GM12878 (cell line): ENCODE data around the gene HAS3. TPM values are rescaled to one million over a fixed set of nuclear protein-coding genes. Genes with fewer than 3 reads are reported as not detected.

Experiments used
- BACH1 ChIP-seq: fragments of 450-650 bp; IDR thresholded peaks from 2 replicates; pipeline ENCODE4 v1.6.1; 2017; ENCODE audit warnings: mild to moderate bottlenecking, borderline replicate concordance
- BHLHE40 ChIP-seq, 2 experiments: fragments of 450-650 bp in 1 of 2; IDR thresholded peaks; 2 replicates each; pipeline ENCODE4 v1.6.1; 2011 to 2017; ENCODE audit warnings: low read depth in 2 of 2, borderline replicate concordance in 1 of 2, improper control_type of control experiment in 1 of 2, low read length in 1 of 2, mild to moderate bottlenecking in 1 of 2
- BRCA1 ChIP-seq: IDR thresholded peaks from 2 replicates; pipeline ENCODE4 v1.6.1; 2011; ENCODE audit warnings: low read depth, low read length, improper control_type of control experiment
- CBFB ChIP-seq: IDR thresholded peaks from 2 replicates; pipeline ENCODE4 v1.6.1; 2016; ENCODE audit warnings: antibody characterized with exemption, low read depth
- CEBPB ChIP-seq, 2 experiments: fragments of 150-350 bp in 1 of 2; IDR thresholded peaks; 2 replicates each; pipeline ENCODE4 v1.6.1; 2012 to 2014; ENCODE audit warnings: low read depth in 2 of 2, low read length in 2 of 2, borderline replicate concordance in 1 of 2, inconsistent platforms in 1 of 2
- EZH2 ChIP-seq: IDR thresholded peaks from 2 replicates; pipeline ENCODE4 v1.6.1; 2012; ENCODE audit warnings: low read depth, mild to moderate bottlenecking, control low read depth, inconsistent platforms, low read length, borderline replicate concordance; ENCODE audit not compliant: control insufficient read depth
- HDAC2 ChIP-seq: fragments of 200-600 bp; sonication (generic); IDR thresholded peaks from 2 replicates; pipeline ENCODE4 v1.6.1; 2017
- IKZF2 ChIP-seq, 2 experiments: fragments of 450-650 bp; IDR thresholded peaks; 2 replicates each; pipeline ENCODE4 v1.6.1; 2017; ENCODE audit warnings: mild to moderate bottlenecking in 2 of 2, moderate library complexity in 2 of 2
- MEF2A ChIP-seq: IDR thresholded peaks from 2 replicates; pipeline ENCODE4 v1.6.1; 2011; ENCODE audit warnings: low read depth, mild to moderate bottlenecking, low read length, moderate library complexity; ENCODE audit not compliant: insufficient read depth
- NFYA ChIP-seq: IDR thresholded peaks from 2 replicates; pipeline ENCODE4 v1.6.1; 2011; ENCODE audit warnings: low read depth, mild to moderate bottlenecking, low read length, improper control_type of control experiment, borderline replicate concordance
- POLR2A ChIP-seq: IDR thresholded peaks from 2 replicates; pipeline ENCODE4 v1.6.1; 2011; ENCODE audit warnings: low read depth, mild to moderate bottlenecking, low read length
- POLR2AphosphoS5 ChIP-seq: IDR thresholded peaks from 2 replicates; pipeline ENCODE4 v1.6.1; 2011; ENCODE audit warnings: mild to moderate bottlenecking, low read length, inconsistent platforms
- RELA ChIP-seq: fragments of 450-650 bp; IDR thresholded peaks from 2 replicates; pipeline ENCODE4 v1.8.0; 2014; ENCODE audit warnings: borderline replicate concordance; ENCODE audit not compliant: partially characterized antibody
- SMARCA5 ChIP-seq: fragments of 450-650 bp; IDR thresholded peaks from 2 replicates; pipeline ENCODE4 v1.6.1; 2017; ENCODE audit warnings: mild to moderate bottlenecking
- SRF ChIP-seq, 2 experiments: IDR thresholded peaks; 2 replicates each; pipeline ENCODE4 v1.6.1; 2011; ENCODE audit warnings: low read depth in 2 of 2, low read length in 2 of 2, mild to moderate bottlenecking in 1 of 2, moderate library complexity in 1 of 2
- YBX1 ChIP-seq: fragments of 450-650 bp; IDR thresholded peaks from 2 replicates; pipeline ENCODE4 v1.6.1; 2016; ENCODE audit warnings: antibody characterized with exemption
- ZZZ3 ChIP-seq: IDR thresholded peaks from 2 replicates; pipeline ENCODE4 v1.6.1; 2011; ENCODE audit warnings: low read depth; ENCODE audit not compliant: control insufficient read depth, insufficient read length
- polyA plus RNA-seq, 11 experiments: library from polyadenylated mRNA; depleted of rRNA in 4 of 11; unstranded in 6 of 11; stranded (reverse) in 5 of 11; fragments of >200 nt; fragmentation: Nextera tagmentation in 4 of 11; fragmentation: Illumina TruSeq in 1 of 11; extraction: Ambion mirVana in 4 of 11; extraction: Trizol in 1 of 11; gene quantifications; 1 replicate in 1 of 11; 2 replicates in 10 of 11; pipeline versions ENCODE4 v1.2.1 to v1.2.3, GENCODE V29; 2011 to 2016; ENCODE audit warnings: inconsistent platforms in 2 of 11, missing spikeins in 2 of 11, low read depth in 1 of 11
- total RNA-seq, 4 experiments: library from RNA; depleted of rRNA in 3 of 4; stranded (reverse); fragments of >200 nt in 3 of 4; fragmentation: Illumina TruSeq in 1 of 4; extraction: Trizol in 1 of 4; gene quantifications; 2 replicates each; pipeline versions ENCODE4 v1.2.1 to v1.2.3, GENCODE V29; 2013 to 2021
- TF ChIP-seq, protein P1 (sequence below): fragments of 150-350 bp; IDR thresholded peaks from 2 replicates; pipeline ENCODE4 v1.6.1; 2014; ENCODE audit warnings: mild to moderate bottlenecking, low read depth, low read length
- TF ChIP-seq, protein P2 (sequence below): fragments of 450-650 bp; IDR thresholded peaks from 2 replicates; pipeline ENCODE4 v1.6.1; 2017; ENCODE audit warnings: mild to moderate bottlenecking, moderate library complexity
- TF ChIP-seq, protein P3 (sequence below): fragments of 450-650 bp; IDR thresholded peaks from 2 replicates; pipeline ENCODE4 v1.6.1; 2016; ENCODE audit warnings: mild to moderate bottlenecking
- TF ChIP-seq, protein P4 (sequence below): IDR thresholded peaks from 2 replicates; pipeline ENCODE4 v1.6.1; 2011; ENCODE audit warnings: borderline replicate concordance, low read depth, mild to moderate bottlenecking, moderate library complexity, low read length; ENCODE audit not compliant: insufficient read depth, poor library complexity, severe bottlenecking

The HAS3 gene
- total and polyA plus RNA-seq, 10 of the 15 experiments (the other 5 are each of a cell fraction or from before 2014, with no cell fraction given), result 0.06 to 0.56 (median 0.19) TPM; not detected in 2

DNA sequence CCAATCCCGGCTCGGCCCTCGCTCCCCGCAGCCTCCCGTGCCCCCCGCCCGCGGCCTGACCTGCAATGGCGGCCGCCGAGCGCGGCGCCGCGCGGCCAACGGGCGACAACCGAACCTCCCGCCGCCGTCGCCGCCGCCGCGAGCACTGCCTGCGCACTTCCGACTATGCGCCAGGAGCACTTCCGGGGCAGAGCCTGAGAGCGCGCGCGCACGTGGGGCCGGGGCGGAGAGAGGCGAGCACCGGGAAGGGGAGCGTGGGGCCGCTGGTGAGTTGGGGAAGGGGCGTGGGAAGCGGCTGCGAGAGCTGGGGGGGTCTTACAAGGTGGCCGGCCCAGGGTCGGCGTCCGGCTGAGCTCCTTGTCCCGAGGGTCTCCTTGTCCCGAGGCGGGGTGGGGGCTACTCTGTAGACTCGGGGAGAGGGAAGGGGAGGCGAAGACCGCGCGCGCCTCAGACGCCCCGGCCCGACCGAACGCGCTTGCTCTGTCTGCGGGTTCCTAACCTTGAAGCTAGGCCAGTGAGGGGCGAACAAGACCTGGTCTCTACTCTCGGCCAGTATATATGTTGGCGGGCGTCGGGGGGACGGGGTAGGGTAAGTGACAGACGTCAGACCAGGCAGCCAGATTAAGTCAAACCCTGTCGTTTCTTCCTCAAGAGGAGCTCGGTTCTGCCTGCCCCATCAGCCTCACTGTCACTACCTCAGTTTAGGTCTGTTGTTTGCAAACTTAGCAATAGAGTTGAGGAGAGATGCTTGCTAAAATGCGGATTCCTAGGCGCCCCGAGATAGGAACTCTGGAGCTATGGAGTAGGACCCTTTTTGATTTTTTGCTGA, 27.2 kb downstream of the HAS3 start, which contains the start of the genes CHTF8 and UTP4 (continued):
- TF ChIP-seq, protein P1, sequence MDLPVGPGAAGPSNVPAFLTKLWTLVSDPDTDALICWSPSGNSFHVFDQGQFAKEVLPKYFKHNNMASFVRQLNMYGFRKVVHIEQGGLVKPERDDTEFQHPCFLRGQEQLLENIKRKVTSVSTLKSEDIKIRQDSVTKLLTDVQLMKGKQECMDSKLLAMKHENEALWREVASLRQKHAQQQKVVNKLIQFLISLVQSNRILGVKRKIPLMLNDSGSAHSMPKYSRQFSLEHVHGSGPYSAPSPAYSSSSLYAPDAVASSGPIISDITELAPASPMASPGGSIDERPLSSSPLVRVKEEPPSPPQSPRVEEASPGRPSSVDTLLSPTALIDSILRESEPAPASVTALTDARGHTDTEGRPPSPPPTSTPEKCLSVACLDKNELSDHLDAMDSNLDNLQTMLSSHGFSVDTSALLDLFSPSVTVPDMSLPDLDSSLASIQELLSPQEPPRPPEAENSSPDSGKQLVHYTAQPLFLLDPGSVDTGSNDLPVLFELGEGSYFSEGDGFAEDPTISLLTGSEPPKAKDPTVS, result no peak
- no peak for TF ChIP-seq CEBPB (IDR thresholded peaks at IDR 0.05; ENCODE audit: borderline replicate concordance in 1 of 2, low read depth in 2 of 2, low read length in 2 of 2)
- TF ChIP-seq RELA, result peak; percentile 74
- TF ChIP-seq, protein P2, sequence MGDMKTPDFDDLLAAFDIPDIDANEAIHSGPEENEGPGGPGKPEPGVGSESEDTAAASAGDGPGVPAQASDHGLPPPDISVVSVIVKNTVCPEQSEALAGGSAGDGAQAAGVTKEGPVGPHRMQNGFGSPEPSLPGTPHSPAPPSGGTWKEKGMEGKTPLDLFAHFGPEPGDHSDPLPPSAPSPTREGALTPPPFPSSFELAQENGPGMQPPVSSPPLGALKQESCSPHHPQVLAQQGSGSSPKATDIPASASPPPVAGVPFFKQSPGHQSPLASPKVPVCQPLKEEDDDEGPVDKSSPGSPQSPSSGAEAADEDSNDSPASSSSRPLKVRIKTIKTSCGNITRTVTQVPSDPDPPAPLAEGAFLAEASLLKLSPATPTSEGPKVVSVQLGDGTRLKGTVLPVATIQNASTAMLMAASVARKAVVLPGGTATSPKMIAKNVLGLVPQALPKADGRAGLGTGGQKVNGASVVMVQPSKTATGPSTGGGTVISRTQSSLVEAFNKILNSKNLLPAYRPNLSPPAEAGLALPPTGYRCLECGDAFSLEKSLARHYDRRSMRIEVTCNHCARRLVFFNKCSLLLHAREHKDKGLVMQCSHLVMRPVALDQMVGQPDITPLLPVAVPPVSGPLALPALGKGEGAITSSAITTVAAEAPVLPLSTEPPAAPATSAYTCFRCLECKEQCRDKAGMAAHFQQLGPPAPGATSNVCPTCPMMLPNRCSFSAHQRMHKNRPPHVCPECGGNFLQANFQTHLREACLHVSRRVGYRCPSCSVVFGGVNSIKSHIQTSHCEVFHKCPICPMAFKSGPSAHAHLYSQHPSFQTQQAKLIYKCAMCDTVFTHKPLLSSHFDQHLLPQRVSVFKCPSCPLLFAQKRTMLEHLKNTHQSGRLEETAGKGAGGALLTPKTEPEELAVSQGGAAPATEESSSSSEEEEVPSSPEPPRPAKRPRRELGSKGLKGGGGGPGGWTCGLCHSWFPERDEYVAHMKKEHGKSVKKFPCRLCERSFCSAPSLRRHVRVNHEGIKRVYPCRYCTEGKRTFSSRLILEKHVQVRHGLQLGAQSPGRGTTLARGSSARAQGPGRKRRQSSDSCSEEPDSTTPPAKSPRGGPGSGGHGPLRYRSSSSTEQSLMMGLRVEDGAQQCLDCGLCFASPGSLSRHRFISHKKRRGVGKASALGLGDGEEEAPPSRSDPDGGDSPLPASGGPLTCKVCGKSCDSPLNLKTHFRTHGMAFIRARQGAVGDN, result peak; percentile 85
- no peak for TF ChIP-seq CBFB
- TF ChIP-seq EZH2, result no peak
- peak; percentile 60 for TF ChIP-seq POLR2AphosphoS5
- no peak for TF ChIP-seq BRCA1
- TF ChIP-seq ZZZ3, result no peak
- TF ChIP-seq SMARCA5, result no peak
- TF ChIP-seq YBX1, result no peak
- TF ChIP-seq, protein P3, sequence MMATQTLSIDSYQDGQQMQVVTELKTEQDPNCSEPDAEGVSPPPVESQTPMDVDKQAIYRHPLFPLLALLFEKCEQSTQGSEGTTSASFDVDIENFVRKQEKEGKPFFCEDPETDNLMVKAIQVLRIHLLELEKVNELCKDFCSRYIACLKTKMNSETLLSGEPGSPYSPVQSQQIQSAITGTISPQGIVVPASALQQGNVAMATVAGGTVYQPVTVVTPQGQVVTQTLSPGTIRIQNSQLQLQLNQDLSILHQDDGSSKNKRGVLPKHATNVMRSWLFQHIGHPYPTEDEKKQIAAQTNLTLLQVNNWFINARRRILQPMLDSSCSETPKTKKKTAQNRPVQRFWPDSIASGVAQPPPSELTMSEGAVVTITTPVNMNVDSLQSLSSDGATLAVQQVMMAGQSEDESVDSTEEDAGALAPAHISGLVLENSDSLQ, result no peak
- TF ChIP-seq BACH1, result peak; percentile 76
- no peak for TF ChIP-seq SRF (IDR thresholded peaks at IDR 0.05; ENCODE audit: low read depth in 2 of 2, low read length in 2 of 2)
- no peak for TF ChIP-seq IKZF2 (IDR thresholded peaks at IDR 0.05)
- no peak for TF ChIP-seq HDAC2
- TF ChIP-seq BHLHE40 (IDR thresholded peaks at IDR 0.05; ENCODE audit: borderline replicate concordance in 1 of 2, low read depth in 2 of 2, low read length in 1 of 2), result peak; percentile 79 to 92; a peak in 3 of 4 replicates
- peak; percentile 99 for TF ChIP-seq POLR2A
- no peak for TF ChIP-seq NFYA
- TF ChIP-seq, protein P4, sequence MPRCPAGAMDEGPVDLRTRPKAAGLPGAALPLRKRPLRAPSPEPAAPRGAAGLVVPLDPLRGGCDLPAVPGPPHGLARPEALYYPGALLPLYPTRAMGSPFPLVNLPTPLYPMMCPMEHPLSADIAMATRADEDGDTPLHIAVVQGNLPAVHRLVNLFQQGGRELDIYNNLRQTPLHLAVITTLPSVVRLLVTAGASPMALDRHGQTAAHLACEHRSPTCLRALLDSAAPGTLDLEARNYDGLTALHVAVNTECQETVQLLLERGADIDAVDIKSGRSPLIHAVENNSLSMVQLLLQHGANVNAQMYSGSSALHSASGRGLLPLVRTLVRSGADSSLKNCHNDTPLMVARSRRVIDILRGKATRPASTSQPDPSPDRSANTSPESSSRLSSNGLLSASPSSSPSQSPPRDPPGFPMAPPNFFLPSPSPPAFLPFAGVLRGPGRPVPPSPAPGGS, result no peak
- no peak for TF ChIP-seq MEF2A
